HG03097 (cell line): ENCODE results near the gene SLC7A4.
"Not testable (repeated sequence)": the region's sequence is repeated elsewhere in the genome, so short reads cannot be mapped to it uniquely, and the experiment has no call there.

Experiments
- ATAC-seq: cut with Tn5 transposase; IDR thresholded peaks from one replicate; pipeline ENCODE4 v1.9.1; 2021; ENCODE audit not compliant: unreplicated experiment, low FRiP score

The SLC7A4 gene

GRCh38 chr22:21032037-21032867 is at the start of gene SLC7A4:
Gene SLC7A4 (minus strand): TSS chr22:21032561. CDS start chr22:21031812, 749 bp downstream.
- no peak for ATAC-seq

GRCh38 chr22:21080435-21081137 is 48.2 kb upstream of the SLC7A4 start:
- ATAC-seq: no peak

GRCh38 chr22:21079493-21079892 is 47.1 kb upstream of the SLC7A4 start:
- no peak for ATAC-seq

GRCh38 chr22:21078916-21079315 is 46.6 kb upstream of the SLC7A4 start:
- no peak for ATAC-seq

DNA sequence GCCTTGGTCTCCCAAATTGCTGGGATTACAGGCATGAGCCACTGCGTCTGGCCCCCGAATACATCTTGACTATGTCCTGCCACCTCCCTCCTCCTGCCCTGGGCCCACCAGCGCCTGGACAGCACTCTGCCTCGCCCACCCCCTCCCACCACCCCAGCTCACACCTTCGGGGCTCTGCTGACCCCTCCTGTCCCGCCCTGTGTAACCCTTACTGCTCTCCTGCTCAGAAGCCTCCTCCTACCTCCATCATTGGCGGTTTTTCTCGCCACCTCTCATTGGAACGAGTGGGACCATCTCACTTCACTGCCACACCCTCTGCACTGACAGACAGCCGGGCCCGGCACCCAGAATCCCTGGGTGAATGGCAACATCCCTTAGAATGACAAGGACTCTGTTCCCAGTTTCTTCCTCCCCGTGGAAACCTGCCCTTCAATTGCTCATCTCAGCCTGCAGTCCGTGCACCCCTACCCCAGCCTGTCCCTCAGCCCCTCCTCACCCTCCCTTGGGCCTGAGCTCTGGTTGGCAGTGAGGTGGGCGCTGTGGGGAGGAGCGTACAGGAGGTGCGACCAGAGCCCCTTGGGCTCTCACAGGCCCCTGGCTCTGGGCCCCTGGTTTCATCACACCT is 45.6 kb upstream of the SLC7A4 start:
- no peak for ATAC-seq

DNA sequence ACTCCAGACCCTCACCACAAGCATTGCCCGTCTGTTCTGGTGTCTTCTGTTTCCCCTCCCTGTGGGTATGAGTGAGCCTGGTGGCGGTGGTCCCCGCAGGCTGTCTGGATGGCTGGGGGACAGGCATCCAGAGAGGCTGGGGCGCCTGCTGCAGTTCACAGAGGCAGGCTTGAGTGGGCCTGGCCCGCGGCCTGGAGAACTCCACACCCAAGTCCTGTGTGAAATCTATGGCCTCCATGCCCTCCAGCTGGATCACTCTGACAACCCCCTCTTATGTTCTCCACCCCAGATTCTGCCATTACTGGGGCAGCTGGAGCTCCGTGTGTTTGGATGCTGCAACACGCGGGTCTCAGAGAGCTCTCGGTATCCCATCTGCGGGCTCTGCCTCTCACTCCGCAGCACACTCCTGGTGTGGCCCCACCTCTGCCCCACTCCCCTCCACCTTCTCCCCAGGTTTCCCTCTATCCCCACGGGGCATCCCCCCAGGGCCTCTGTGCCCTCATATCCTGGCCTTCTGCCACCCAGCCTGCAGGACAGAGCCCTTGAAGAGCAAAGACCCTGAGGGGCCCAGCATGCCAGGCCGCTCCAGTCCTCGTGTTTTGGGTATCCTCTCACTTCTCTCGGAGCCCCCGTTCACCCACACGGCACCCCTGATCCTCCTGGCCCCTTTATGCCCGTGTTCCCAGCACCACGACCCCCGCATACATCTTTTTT is 44.7 kb upstream of the SLC7A4 start:
- ATAC-seq: no peak

- ATAC-seq: no peak
Measured at GRCh38 chr22:21075516-21076138, 43.3 kb upstream of the SLC7A4 start.

DNA sequence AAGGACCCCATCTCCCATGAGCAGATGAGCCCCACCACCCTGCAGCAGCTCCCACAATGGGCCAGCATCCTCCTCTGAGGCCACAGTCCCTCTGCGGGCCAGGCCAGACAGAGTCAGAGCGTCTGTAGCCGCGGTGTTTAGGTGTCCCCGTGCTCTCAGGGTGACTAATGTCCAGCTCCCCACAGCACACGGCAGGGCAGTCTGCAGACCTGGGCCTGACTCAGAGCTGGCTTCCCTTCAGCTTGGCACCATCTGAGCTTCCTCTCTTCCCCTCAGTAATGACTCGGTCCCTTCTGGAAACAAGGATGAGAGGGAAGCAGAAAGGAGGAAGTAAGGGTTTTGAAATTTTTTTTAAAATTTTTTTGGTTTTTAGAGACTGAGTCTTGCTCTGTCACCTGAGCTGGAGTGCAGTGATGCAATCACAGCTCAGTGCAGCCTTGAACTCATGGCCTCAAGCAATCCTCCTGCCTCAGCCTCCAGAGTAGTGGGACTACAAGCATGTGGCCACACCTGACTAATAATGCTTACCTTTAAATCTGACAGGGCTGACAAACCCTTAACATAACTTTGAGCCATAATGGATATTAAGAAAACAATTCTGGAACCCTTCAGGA is 41.8 kb upstream of the SLC7A4 start:
- ATAC-seq: no peak

- ATAC-seq: no peak
Measured at GRCh38 chr22:21073482-21073881, 41.1 kb upstream of the SLC7A4 start.

DNA sequence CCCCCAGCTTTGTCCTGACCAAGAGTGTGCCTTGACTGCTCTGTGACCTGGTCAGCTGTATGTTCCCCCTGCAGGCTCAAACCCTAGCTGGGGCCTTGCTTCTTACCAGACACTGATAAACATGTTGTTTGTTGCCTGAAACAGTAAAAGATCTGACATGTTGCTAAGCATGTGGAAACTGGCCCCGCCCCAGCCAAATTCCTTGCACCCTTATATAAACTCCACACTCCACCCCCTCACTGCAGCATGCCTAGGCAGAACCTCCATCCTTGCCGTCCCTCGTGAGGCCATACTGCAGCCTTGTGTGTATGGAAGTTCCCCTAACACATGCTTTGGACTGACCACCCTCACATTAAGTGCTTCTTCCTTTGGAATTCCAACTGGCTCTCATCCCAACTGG is 40.7 kb upstream of the SLC7A4 start:
- no peak for ATAC-seq

GRCh38 chr22:21071796-21072195 is 39.4 kb upstream of the SLC7A4 start:
- ATAC-seq: not testable (repeated sequence)

DNA sequence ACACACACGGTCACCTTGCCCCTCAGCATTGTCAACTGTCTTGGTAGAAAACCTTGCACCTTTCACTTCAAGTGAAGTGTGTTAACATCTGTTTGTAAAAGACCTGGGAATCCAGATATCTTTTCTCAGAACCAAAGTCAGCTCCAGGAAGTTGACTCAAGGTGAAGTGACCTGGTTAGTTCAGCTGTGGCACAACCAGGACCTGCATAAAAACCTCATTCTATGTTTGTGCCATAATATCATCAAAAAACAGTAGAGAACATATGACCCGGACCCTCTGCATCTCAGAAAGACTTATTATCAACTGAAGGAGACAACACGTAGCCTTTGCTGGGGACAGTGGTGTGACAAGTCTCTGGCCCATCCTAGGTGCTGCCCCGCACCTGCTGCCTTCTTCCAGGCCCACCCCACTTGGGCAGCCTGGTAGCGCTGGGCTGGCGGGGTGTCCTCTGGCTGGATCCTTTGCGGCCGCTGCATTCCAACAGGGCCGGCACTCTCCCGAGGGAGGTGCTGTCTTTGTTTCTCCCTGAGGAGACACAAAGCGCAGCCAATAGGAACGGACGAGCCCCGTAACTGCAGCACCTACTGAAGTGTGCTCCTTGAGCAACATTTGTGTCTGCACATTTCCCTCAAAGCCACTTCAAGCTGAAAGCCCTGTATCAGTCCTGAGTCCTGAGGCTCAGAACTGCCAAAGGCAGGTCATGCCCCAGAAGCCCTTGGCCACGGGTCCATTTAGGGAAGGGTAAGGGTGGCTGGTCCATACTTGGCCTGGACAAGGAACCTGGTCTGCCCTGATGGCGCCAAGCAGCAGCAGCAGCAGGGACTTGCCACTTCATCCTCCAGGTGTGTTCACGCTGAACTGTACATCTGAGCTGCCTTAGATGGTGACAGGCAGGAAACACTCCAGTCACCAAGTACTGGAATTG is 38.6 kb upstream of the SLC7A4 start:
- no peak for ATAC-seq

DNA sequence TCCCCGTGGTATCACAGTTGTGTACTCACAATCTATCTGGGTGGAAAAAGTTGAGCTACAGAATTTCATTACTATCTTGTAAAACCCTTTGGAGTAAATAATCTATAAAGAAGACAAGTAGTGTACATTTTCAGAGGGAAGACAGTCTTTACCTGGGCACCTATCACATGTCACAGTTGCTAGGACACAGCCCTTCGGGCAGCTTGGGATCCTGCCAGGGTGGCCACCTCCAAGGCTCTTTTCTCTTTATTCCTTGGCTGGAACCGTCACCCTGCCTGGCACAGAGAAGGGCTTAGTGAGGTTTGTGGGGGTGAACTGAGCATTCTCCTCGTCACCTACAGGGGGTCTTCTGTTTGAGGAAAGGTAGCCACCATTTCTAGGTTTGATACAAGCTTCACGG is 37.0 kb upstream of the SLC7A4 start:
- ATAC-seq: no peak

- ATAC-seq: no peak
Measured at GRCh38 chr22:21068681-21069276, 36.4 kb upstream of the SLC7A4 start.

- ATAC-seq: no peak
Measured at GRCh38 chr22:21067901-21068680, 35.7 kb upstream of the SLC7A4 start.

- no peak for ATAC-seq
Measured at GRCh38 chr22:21067075-21067900, 34.9 kb upstream of the SLC7A4 start.
